ENCODE data around the gene ATP4B. TPM values are rescaled to one million over a fixed set of nuclear protein-coding genes. Genes with fewer than 3 reads are reported as not detected.

The ATP4B gene
- polyA plus RNA-seq, 1 of the 3 experiments (the other 2 are of a cell fraction) = not detected

GRCh38 chr13:113639616-113640262 is 18.3 kb downstream of the ATP4B start:
- ChIA-PET POLR2A (no interaction called here), CTCF (interaction anchor here (0.8 to 1.5 kb wide), 6 partner anchors 19 to 625 kb away, joined by 3 to 4 read pairs (median 4); no protein-coding TSS in a partner anchor)
- Histone ChIP-seq H3K9ac (no peak overlapping the region), H3K36me3 (replicated peaks in 1 of 2; ENCODE audit: control insufficient read depth in 1 of 2, insufficient read depth in 2 of 2, low read length in 1 of 2) (peaks cover 39 to 64% of the 10 kb centered on the region in 2 experiments), H3K9me3 (no peaks in the 10 kb centered on the region), H3K79me2 (ENCODE audit: insufficient read depth) (no peaks in the 10 kb centered on the region), H3F3A (replicated peaks; ENCODE audit: insufficient read depth) (peaks cover 7% of the 10 kb centered on the region), H3K9me2 (no peaks in the 10 kb centered on the region), H2AFZ (ENCODE audit: low read depth) (no peak overlapping the region), H4K20me1 (ENCODE audit: insufficient read depth) (no peaks in the 10 kb centered on the region), H3K4me2 (no peak overlapping the region), H3K4me3 (ENCODE audit: low read depth in 2 of 2, low read length in 1 of 2) (no peak overlapping the region; a peak in 1 of 4 replicates), H3K27ac (ENCODE audit: low read depth in 2 of 2, low read length in 1 of 2) (peak overlapping the region in 1 of 2 experiments; percentile 92; a peak in 2 of 4 replicates), H3K27me3 (ENCODE audit: insufficient read depth) (no peaks in the 10 kb centered on the region), H3K4me1 (ENCODE audit: control insufficient read depth in 1 of 2, insufficient read depth in 2 of 2, low read depth in 1 of 2, low read length in 1 of 2) (peaks cover 0 to 19% of the 10 kb centered on the region in 2 experiments; a peak in 2 of 4 replicates)
- DNase-seq = peak; percentile 85
- TF ChIP-seq GATA2 (CRISPR knock-in tag; IDR thresholded peaks at IDR 0.05) (0 out of 2 replicates have a peak, but pooled peaks have one; percentile 10), RCOR1 (IDR thresholded peaks at IDR 0.05; ENCODE audit: low read length) (peak; percentile 45; the same call in 1 of the 2 replicates), RXRA (IDR thresholded peaks at IDR 0.05; ENCODE audit: borderline replicate concordance, low read depth) (no peak), EP300 (IDR thresholded peaks at IDR 0.05; ENCODE audit: borderline replicate concordance in 1 of 2, low read depth in 1 of 2, low read length in 1 of 2) (peak in 1 of 2 experiments; percentile 51; a peak in 2 of 4 replicates)
- 80% methylated on average over 20 of the region's 27 CpGs for WGBS (ENCODE audit: low lambda C conversion rate)

GRCh38 chr13:113638806-113639205 is 19.2 kb downstream of the ATP4B start:
- DNase-seq = no peak
- Histone ChIP-seq H3K27me3 (ENCODE audit: insufficient read depth) (no peaks in the 10 kb centered on the region), H3K36me3 (replicated peaks in 1 of 2; ENCODE audit: control insufficient read depth in 1 of 2, insufficient read depth in 2 of 2, low read length in 1 of 2) (peaks cover 39 to 73% of the 10 kb centered on the region in 2 experiments), H3K9me3 (no peaks in the 10 kb centered on the region), H3K79me2 (ENCODE audit: insufficient read depth) (no peaks in the 10 kb centered on the region), H3F3A (replicated peaks; ENCODE audit: insufficient read depth) (peaks cover 4% of the 10 kb centered on the region), H3K4me2 (no peak overlapping the region), H3K4me3 (ENCODE audit: low read depth in 2 of 2, low read length in 1 of 2) (no peak overlapping the region), H2AFZ (ENCODE audit: low read depth) (no peak overlapping the region), H3K4me1 (ENCODE audit: control insufficient read depth in 1 of 2, insufficient read depth in 2 of 2, low read depth in 1 of 2, low read length in 1 of 2) (peaks cover 0 to 19% of the 10 kb centered on the region in 2 experiments; a peak in 2 of 4 replicates), H3K9ac (no peak overlapping the region), H3K9me2 (no peaks in the 10 kb centered on the region), H4K20me1 (ENCODE audit: insufficient read depth) (no peaks in the 10 kb centered on the region), H3K27ac (ENCODE audit: low read depth in 2 of 2, low read length in 1 of 2) (peak overlapping the region in 1 of 2 experiments; percentile 92; a peak in 2 of 4 replicates)
- POLR2A ChIA-PET = no interaction called here
- WGBS (ENCODE audit: low lambda C conversion rate) = 93% methylated on average over 8 of the region's 8 CpGs
- CTCF ChIA-PET = interaction anchor here (1.2 to 1.5 kb wide), 3 partner anchors 18 to 86 kb away, joined by 3 to 4 read pairs (median 4); no protein-coding TSS in a partner anchor
- TF ChIP-seq FOXJ3 (CRISPR knock-in tag; IDR thresholded peaks at IDR 0.05) (no peak), FOSL2 (IDR thresholded peaks at IDR 0.05; ENCODE audit: borderline replicate concordance, low read depth) (no peak), REST (IDR thresholded peaks at IDR 0.05; ENCODE audit: low read depth, low read length) (no peak), IRF3 (IDR thresholded peaks at IDR 0.05; ENCODE audit: low read depth, low read length) (no peak), USF2 (IDR thresholded peaks at IDR 0.05; ENCODE audit: borderline replicate concordance, low read depth, low read length) (no peak), JUND (IDR thresholded peaks at IDR 0.05) (no peak), NFIC (IDR thresholded peaks at IDR 0.05; ENCODE audit: borderline replicate concordance) (no peak), SIN3A (IDR thresholded peaks at IDR 0.05; ENCODE audit: borderline replicate concordance, low read depth, low read length) (no peak), USF1 (IDR thresholded peaks at IDR 0.05; ENCODE audit: borderline replicate concordance, low read depth) (no peak), EZH2phosphoT487 (IDR thresholded peaks at IDR 0.05; ENCODE audit: borderline replicate concordance, low read depth) (no peak), TEAD4 (IDR thresholded peaks at IDR 0.05; ENCODE audit: borderline replicate concordance, insufficient read depth) (no peak), SMC3 (IDR thresholded peaks at IDR 0.05; ENCODE audit: low read depth, low read length) (no peak)
